Measurements from ENCODE around the gene PHYH.
"Not testable (repeated sequence)": the region's sequence is repeated elsewhere in the genome, so short reads cannot be mapped to it uniquely, and the experiment has no call there.

Gene PHYH

GRCh38 chr10:13299437-13300287 is at the start of gene PHYH:
PHYH (minus strand) TSS chr10:13300064; CDS start chr10:13300042, 22 bp downstream.
- peak; percentile 94 for DNase-seq

- DNase-seq, result peak; percentile 93
These were observed 48.6 kb upstream of the PHYH start, which contains the start of gene SEPHS1 for GRCh38 chr10:13348216-13349017. SEPHS1 (minus strand) TSS chr10:13348293; CDS start chr10:13344950, 3,343 bp downstream.

GRCh38 chr10:13347500-13348156 is 47.8 kb upstream of the PHYH start:
- DNase-seq, result peak; percentile 82

- peak; percentile 68 for DNase-seq
These were observed 47.2 kb upstream of the PHYH start for GRCh38 chr10:13347043-13347499.

- peak; percentile 56 for DNase-seq
These were observed 46.6 kb upstream of the PHYH start for GRCh38 chr10:13346283-13347042.

GRCh38 chr10:13340626-13341376 is 40.9 kb upstream of the PHYH start:
- DNase-seq, result no peak

GRCh38 chr10:13340068-13340467 is 40.2 kb upstream of the PHYH start:
- no peak for DNase-seq

GRCh38 chr10:13338390-13339110 is 38.7 kb upstream of the PHYH start:
- DNase-seq, result no peak

- no peak for DNase-seq
These were observed 37.9 kb upstream of the PHYH start for GRCh38 chr10:13337827-13338196.

GRCh38 chr10:13337128-13337826 is 37.4 kb upstream of the PHYH start:
- DNase-seq, result no peak

GRCh38 chr10:13335881-13336280 is 36.0 kb upstream of the PHYH start:
- no peak for DNase-seq

GRCh38 chr10:13334556-13334955 is 34.7 kb upstream of the PHYH start:
- DNase-seq, result no peak

GRCh38 chr10:13331646-13332045 is 31.8 kb upstream of the PHYH start:
- DNase-seq, result no peak

GRCh38 chr10:13330980-13331379 is 31.1 kb upstream of the PHYH start:
- DNase-seq, result not testable (repeated sequence)

- no peak for DNase-seq
These were observed 29.7 kb upstream of the PHYH start for GRCh38 chr10:13329565-13329964.

- DNase-seq, result no peak
These were observed 28.7 kb upstream of the PHYH start for GRCh38 chr10:13328613-13329012.

- DNase-seq, result no peak
These were observed 28.3 kb upstream of the PHYH start for GRCh38 chr10:13328126-13328525.

GRCh38 chr10:13327534-13327933 is 27.7 kb upstream of the PHYH start:
- DNase-seq, result no peak

GRCh38 chr10:13322615-13323148 is 22.8 kb upstream of the PHYH start:
- DNase-seq, result no peak

GRCh38 chr10:13321576-13321975 is 21.7 kb upstream of the PHYH start:
- no peak for DNase-seq
